HuH-7 (cell line): ENCODE results near the gene ERBB4.

Source experiments
- DNase-seq: peaks from one replicate; pipeline ENCODE4 v3.0.0; 2011; ENCODE audit warnings: low spot score

Gene ERBB4

DNA sequence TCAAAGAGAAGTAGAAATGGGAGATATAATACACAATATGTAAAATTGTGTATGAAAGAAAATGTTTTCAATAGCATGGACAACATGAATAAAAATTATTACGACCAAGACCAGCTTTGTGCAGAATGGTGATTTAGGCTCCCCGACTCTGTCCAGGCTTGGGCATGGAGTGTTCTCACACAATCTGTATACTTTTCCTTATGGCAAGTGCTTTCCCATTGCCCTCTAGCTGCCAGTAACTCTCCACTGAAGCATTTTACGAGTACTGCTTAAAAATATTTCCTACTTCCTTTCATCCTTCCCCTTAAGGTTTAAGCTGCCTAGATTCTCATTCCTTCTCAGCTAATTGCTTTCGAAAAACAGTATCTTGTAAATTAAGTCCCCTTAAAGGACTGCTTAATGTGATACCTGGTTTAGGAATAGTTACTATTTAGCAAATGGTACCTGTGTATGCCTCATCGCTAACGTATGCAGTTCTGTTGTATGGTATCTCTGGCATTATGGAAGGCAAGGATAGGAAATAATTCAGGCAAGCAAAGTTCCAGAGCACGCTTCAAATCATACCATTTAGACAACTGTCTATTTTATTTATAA, 714.6 kb downstream of the ERBB4 start:
- no peak for DNase-seq

DNA sequence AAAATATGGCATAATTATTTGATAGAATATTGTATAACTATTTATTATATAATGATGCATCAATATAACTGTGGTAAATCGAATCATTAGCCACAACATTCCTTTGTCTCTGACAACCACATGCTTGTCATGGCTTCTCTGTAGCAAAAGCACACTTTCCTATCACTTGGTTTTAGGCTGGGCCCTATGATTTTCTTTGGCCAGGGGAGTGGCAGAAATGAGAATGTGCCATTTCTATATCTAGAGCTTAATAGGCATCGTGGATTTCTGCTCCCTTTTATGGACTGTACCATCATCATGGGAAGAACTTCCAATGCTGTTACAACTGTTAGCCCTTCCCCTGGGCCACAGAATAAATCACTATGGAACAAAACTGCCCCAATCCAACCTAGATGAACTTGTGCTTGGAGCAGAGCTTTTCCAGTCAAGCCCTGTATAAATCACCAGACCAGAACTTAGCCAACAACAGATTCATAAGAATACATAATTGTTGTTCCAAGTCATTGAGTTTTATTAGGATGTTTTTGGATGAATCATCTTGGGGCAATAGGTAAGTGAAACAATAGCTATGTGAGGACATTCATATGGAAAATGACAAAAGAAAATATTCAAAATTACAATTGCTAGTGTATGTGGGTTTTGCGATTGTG, 715.8 kb downstream of the ERBB4 start:
- no peak for DNase-seq

DNA sequence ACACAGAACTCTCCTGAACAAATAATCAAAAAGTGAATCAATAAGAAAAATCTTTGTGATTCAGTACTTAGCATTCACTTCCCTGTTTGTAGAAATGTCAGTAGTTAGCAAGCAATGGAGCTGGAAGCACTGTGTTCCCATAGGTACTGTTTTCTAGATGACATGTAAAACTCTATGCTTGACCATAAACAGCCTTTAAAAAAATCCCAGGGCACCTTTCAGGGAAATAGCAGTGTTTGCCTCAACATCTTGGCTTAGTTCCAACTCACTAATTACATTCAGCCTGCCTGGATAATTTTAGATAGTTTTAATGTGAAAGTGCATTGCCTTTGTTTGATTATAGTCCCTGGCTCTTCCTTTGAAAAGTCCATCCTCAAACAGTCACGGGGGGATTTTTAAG, 721.8 kb downstream of the ERBB4 start:
- no peak for DNase-seq

DNA sequence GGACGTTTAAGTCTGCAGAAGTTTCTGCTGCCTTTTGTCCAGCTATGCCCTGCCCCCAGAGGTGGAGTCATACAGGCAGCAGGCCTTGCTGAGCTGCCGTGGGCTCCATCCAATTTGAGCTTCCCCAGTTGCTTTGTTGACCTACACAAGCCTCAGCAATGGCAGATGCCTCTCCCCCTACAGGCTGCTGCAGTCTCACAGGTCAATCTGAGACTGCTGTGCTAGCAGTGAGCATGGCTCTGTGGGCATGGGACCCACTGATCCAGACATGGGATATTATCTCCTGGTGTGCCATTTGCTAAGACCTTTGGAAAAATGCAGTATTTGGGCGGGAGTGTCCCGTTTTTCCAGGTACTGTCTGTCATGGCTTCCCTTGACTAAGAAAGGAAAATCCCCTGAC, 726.0 kb downstream of the ERBB4 start:
- no peak for DNase-seq

DNA sequence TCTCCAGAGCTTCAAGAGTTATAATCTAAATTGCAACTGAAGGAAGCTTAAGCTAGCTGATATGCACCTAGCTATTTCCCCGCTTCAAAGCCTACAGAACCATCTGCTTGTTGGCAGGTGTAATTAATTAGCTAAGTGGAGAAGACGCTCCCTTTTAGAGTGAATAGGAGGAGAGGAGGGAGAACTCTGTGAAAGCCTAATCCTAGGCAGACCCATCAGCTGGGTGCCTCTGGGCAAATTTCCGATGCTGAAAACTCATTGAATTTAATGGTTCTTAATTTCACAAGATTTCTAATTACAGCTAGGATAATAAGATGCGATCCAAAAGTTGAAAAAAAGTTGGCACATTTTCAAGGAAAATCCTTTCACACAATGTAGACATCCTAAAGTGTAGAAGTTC, 735.9 kb downstream of the ERBB4 start:
- no peak for DNase-seq

DNA sequence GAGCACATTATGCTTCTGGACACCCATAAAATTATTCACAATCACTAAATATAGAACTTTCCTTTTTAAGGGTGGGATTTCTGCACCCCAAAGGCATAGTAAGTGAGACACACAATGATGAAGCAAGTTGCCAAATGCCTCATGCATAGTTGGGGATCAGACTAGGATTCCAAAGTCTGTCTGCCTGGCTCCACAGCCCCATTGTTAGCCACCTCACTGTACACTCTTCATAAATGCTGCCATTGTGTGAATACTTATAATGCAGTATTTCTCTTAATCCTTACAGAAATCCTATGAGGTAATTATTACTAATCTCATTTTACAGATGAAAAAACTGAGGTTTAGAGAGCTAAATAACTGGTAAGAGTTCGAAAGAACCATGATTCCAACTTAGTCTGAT, 738.6 kb downstream of the ERBB4 start:
- no peak for DNase-seq

DNA sequence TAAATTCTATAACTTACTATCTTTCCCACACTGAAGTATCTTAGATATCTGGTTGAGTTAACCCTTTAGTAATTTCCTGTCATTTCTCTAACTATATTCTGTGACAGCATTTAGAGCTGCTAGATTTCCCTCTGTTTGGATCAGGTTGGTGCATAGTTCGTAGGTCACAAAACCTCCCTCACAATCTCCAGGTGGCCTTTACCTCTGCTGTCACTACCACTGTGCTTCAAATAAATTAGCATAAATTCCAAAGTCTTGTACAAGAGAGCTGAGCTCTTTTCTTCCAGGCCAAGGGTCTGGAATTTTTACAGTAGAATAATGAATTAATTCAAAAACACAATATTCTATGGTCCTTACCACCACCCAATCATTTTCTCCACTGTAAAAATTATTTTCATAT, 739.7 kb downstream of the ERBB4 start:
- no peak for DNase-seq

DNA sequence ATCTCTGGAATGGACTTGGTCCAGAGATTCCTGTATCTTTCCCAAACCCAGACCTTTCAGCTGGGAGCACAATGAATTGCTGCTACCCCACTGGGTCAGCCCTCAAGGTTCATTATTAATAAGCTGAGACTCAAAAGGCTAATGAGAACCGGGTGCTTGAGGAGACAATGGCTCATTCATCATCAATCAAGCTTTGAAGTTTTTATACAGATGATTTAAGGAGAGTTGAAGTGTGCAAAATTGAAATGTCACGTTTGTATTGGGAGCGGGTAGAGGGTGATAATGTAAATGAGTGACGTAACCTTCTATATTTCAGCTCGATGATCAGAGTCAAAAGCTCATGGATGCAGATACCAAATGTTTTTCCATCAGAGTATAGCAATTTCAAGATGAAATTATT, 744.9 kb downstream of the ERBB4 start:
- DNase-seq: no peak

DNA sequence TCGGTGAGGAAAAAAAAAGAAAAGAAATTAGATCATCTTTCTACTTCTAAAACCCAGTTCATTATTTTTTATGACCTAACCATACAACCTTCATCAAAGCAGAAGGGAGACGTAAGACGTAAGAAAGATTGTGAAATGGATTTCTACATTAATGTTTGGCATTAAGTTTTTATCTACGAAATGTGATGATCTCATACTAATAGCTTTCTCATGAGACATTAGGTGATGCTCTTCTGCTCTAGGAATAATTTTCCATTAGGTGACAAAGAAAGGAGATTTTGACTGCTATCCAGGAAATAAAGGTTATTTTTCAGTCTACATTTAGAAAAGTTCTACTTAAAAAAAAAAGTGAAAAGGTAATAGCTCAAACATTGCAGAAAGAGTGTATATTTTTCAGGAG, 748.6 kb downstream of the ERBB4 start:
- DNase-seq: no peak

DNA sequence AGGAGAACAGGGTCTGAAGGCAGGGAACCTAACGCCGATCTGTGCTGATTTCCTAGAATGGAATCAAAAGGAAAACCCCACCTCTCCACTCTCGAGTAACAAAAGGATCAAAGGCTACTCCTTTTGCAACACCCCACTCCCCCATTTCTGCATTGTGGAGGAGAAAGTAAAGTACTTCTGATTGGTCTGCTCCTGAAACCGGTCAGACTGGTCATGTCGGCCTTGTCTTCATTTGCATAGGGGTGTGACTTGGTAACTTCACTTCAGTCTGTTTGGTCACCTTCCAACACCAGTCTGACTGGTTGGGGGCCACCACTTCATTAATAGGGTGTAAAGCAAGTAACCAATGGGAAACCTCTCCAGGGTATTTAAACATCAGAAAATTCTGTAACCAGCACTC, 771.9 kb downstream of the ERBB4 start:
- no peak for DNase-seq

DNA sequence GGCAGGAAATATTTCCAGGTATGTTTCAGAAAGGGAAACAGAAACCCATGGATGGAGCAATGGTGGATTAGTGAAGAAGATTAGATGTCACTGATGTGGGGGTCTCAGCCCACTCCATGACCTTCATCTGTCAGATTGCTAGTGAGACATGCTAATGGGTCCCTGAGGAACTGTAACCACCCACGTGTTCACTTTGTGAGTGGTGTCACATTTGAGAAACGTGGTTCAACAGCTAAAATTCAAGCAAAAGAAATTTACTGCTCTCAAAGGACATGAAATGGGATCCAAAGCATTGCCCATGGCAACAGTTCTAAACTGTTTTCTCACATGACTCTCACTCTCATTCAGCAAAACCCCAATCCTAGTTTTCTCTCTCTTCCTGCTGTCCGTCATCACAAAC, 776.1 kb downstream of the ERBB4 start:
- DNase-seq: no peak

DNA sequence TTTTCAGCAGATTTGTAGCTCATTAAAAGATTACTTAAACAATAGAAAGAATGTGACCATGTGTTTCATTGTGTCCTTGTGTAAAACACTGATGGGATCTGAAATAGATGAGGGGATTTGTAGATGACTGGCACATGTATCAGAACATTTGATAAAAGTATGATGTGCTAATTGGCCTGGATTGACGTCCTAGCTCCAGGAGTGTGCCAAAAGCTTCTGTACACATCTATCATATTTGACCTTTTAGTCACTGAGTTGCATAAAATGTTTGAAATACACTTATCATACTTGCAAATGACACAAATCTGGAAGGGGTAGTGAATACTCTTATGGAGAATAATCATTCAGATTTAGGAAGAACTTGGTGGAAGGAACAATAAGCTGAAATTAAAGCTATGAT, 778.5 kb downstream of the ERBB4 start:
- no peak for DNase-seq

DNA sequence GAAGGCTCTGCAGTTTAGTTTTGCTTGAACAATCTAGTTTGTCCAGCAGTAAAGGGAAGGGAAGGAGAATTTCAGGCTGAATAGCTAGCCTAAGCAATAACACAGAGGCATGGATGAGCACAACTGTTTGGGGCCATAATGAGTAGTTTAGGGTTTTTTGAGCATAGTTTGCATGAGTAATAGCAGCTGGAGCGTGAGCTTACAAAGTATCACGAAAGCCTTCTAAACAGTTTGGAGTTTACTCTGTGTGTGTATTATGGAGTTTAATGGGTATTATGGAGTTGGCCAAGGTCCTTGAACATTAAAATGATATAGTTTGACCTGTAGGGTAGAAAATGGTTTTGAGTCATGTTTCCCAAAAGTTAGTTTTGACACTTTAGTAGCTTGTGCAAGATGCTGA, 782.3 kb downstream of the ERBB4 start:
- DNase-seq: no peak

DNA sequence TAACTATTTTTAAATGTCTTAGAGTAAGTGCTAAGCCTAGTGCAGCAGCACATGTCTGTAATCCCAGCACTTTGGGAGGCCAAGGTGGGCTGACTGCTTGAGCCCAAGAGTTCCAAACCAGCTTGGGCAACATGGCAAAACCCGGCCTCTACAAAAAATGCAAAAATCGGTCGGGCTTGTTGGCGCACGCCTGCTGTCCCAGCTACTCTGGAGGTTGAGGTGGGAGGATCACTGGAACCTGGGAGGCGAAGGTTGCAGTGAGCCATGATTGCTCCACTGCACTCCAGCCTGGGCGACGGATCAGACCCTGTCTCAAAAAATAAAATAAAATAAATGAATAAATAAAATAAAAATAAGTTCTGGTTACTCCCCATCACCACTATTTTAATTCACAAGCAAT, 783.4 kb downstream of the ERBB4 start:
- no peak for DNase-seq

DNA sequence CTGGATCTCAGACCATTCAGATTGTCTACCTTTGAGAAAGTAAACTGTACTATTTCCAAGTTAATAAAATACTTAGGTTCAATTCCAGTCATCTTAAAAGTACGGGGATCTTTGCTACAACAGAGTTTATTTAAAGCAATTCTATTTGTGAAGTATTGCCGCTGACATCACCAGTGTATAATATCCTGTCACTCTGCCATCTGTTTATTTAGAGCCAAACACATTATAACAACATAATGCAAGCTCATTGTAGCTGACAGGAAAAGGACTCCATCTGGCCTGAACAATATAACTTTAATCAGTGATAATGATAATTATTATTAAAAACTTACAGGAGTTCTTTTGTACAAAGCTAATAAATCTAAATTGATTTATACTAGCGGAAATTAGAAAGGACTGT, 786.8 kb downstream of the ERBB4 start:
- DNase-seq: no peak

DNA sequence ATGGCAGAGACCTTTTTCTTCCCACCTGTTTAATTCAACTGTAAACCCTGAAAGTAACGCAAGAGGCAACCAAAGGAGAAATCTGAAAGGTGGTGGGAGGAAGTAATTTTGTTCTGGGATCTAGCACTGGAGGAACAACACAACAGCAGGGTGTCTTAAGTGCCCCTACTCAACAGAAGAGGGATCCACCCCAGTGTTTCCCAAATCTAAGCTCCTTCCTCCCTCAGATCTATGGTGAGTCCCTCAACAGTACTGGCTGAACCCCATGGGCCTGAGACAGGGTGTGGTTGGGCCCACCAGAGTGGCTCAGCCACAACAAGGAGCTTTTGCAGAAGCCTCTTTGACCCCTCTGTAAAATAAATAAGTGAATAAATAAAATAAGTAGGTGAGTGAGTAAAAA, 790.3 kb downstream of the ERBB4 start:
- no peak for DNase-seq

DNA sequence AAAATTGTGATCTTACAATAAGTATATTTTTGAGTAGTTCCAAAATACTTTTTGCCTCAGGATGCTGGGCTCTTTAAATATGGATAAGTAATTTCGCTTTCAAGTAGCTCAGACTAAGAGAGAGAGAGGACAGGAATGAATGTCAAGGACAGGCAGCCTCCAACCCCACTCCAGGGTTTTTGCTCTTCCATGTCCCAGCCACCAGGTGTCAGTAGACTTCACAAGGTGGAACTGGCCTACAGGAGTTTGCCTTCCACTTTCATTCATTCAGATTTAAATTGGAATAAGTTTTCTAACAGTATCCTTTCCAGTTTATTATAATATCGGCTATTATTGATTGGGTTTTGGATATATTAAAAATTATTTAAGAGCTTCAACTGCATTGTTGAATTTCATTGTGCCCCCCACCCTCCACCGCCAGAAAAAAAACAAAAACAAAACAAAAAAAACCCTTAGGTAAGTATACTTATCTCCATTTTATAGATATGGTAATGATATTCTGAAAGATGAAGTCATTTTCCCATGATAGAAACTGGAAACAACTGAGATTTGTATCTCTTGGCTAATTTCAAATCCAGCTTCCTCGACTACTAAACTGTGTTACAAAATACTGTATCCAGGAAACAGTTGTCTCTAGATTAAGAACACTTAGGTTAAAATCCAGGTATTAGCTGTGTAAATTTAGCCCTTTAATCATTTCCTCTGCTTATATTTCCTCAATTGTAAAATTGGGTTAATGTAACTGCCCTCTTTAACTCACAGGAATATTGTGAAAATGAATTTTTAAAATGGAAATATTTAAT, 793.1 kb downstream of the ERBB4 start:
- DNase-seq: peak; percentile 33

DNA sequence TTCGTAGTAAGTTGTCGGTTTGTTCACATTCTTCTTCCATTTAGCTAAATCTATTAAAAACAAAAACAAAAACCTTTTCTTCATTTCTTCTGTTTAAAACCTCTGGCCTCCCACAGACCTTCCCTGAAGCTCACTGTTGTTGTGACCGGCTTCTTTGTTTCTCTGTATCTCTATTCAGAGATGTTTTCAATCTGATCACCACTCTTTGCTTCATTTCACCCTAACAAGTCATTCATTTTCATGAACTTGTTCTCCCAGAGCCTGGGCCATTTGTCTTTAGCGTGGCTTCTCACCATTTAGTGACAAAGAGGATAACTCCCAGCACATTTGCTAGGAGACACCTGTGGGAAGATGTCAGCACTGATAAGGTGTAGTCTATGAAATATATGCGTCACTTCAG, 794.2 kb downstream of the ERBB4 start:
- DNase-seq: no peak

DNA sequence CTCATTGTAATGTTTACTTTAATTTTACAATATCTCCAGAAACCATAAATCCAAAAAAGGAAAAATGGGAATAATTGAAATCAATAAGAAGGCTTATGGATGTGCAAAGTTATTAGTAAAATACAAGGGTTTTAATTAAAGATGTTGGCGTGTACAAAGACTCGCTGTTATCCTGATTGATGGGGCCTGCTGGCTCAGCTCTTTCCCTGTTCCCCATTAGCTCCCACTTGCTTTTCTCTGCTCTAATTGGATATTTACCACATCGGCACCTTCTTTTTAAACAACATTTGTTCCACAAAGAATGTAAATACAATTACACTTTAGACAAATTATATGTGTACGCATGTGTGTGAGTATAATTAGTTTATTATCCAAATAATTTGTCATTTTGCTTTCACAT, 796.6 kb downstream of the ERBB4 start:
- DNase-seq: no peak

DNA sequence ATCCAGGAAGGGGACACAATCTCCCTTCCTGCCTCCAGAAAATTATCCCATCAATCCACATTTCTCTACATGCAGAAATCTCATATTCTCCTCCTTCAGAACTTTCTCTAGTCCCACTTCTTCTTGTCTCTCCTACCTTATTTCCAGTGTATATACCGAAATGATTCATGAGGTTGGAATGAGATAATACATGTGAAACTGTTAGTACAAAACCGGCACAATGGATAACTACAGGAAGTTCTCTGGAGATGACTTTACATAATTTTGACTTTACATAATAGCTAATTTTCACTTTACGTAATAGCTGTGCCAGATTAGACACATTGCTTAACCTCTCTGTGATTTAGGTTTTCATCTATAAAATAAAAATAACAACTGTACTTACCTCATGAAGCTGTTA, 801.3 kb downstream of the ERBB4 start:
- DNase-seq: no peak

DNA sequence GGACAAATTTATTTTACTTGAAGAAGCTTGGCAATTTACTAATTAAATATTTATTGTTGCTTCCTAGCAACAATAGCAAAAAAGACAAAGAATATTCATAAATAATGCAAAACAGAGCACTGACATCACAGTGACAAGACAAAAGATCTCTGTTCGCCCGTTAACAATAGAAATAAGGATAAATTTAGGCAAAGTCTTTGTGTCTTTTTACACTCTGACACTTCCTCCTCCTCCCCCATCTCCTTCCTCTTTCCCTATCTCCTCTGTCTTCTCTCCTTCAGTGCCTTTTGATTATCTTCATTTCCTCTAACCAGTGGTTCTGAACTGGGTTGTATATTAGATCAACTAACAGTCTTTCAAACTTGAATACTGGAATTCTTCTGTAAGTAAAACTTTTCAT, 808.4 kb downstream of the ERBB4 start:
- DNase-seq: no peak

DNA sequence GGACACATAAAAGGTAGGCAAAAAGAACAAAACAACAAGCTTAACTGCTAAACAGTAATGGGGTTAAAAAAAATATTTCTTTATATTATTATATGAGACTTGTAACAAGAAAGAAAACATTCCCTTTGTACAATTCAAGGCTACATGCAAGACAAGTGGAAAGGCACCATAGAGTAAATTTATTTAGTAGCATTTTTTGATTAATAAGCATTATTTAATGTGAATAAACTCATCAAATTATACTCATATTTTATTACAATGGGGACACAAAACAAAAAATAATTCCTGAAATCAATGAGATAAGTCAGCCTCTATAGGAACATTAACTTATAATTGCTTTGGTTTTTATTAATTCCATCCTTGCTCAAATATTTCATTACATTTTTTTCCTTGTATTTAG, 809.2 kb downstream of the ERBB4 start:
- no peak for DNase-seq

DNA sequence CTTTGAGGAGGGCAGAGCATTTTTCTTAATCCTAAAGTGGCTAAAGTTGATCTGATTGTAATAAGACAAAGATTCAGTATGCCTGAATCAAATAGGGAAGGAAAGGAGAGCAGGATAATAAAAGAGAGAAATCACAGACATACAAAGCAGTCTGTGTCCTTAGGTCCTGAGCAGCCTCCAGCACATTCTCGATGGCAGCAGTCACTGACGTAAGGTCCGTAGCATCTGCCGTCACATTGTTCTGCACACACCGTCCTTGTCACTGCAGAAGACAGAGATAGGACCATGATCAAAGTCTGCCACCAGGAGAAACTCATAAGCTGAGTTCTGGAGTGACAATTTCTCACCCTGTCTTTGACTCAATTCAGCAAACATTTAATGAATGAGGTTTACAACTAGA, 813.7 kb downstream of the ERBB4 start:
- no peak for DNase-seq

DNA sequence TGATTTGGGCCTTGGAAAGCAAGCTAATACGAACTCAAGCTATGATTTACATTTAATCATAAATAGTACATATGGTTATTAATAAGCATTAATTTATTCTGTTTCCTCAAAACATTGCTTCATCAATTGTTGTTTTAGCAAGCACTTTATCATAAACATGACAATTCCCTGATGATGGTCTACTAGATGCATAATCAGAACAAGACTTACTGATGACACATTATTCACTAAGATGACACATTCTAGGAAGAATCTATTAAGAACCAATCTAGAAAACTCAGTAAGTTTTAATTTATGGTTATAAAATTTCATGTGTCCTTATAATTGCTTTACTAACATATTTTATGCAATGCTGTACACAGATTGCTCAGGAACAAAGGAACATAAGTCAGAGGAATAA, 815.2 kb downstream of the ERBB4 start:
- no peak for DNase-seq
